Diencephalon (tissue), 1 donor: ENCODE results near the gene RRP12. TPM values are rescaled to one million over a fixed set of nuclear protein-coding genes. Genes with fewer than 3 reads are reported as not detected.

Experiments
- small RNA-seq: library from RNA; depleted of rRNA; stranded (forward); fragments of <200 nt; gene quantifications from one replicate; pipeline ENCODE3, GENCODE V24; 2014
- total RNA-seq: library from RNA; depleted of rRNA; stranded (reverse); fragments of >200 nt; gene quantifications from one replicate; pipeline ENCODE4 v1.2.3, GENCODE V29; 2014

Gene RRP12
- total RNA-seq, result 12.7 TPM

DNA sequence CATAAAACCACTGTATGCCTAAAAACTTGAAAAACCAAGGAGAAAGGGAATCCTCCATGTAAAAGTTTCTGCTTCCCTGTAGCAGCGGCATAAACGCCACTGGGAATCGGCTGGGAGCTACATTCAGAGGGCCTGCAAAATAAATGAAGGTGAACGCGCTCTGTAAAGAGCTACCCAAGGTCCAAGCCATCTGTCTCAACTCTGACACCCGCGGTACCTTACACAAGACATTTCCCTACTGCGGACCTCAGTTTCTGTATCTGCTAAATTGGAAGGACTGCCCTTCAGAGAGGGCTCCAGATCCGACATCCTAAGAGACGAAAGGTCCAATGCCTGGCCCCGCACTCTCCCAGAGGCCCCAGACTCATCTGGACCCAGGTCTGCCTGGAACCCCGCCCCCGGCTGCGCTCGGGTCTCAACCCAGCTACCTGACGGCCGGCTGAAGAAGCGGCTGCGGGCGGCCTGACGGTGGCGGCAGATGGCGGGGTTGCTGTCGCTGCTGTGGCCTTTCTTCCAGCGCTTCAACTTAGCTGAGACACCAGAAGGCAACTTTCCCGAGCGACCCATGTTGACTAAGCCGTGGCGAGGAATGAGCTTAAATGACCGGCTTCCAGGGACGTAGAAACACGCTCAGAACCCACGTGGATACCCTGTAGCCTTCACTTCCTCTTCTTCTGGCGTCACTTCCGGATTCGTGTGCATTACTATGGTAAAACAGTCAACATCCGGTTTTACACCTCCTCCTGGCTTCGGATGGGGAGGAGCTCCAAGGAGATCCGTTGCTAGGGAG lies at the start of gene RRP12:
Gene RRP12 (minus strand): TSS at position 676 of the 790 bp plus-strand sequence. CDS start 109 bp downstream, at position 567.

GRCh38 chr10:97445722-97446639 lies 44.8 kb upstream of the RRP12 start, which contains the start of the genes EXOSC1 and ZDHHC16:
Gene EXOSC1 (minus strand): TSS chr10:97446006. CDS start chr10:97445985, 21 bp downstream.
Gene ZDHHC16 (plus strand): TSS chr10:97446175. CDS start chr10:97451676, 5,501 bp downstream.

GRCh38 chr10:97425964-97426775 lies 25.0 kb upstream of the RRP12 start, which contains the start of gene PGAM1:
Gene PGAM1 (plus strand): TSS chr10:97426191. CDS start chr10:97426308, 117 bp downstream.

DNA sequence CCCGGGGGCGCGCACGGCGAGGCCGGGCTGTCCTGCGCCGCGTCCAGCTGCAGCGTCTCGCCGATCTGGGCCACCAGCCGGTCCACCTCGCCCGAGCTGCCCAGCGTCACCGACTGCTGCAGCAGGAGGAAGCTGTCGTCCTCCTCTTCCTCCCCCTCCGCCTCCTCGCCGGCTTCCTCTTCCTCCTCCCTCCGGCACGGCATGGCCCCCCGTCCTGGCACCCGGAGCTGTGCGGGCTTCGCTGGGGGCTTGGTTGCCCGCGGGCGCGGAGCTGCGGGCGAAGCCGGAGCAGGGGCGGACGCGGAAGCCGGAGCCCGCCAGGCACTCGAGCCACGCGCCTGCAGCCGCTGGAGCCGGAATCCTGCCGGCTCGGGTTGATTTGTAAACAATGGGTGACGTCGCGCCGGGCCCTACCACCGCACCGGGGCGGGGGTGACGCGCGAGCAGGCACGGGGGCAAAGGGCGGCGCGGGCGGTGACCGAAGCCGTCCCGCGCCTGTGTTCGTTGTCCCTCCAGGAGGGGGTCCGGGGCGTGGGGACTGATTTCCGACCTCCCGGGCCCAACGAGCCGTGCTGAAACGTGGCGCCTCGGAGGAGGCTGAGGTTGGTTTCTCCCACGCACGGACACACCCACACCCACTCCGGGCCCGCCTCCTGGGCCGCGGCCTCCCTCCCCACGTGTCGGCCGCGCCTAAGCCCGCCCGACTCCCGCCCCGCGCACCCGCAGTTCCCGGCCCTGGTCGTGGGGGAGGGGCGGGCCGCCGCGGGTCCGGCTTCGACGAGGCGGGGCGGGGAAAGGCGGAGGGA lies 66.6 kb downstream of the RRP12 start, which contains the start of gene FRAT2:
Gene FRAT2 (minus strand): TSS at position 360 of the 806 bp plus-strand sequence. CDS start 157 bp downstream, at position 203.

GRCh38 chr10:97318772-97319651 lies 82.1 kb downstream of the RRP12 start, which contains the start of gene FRAT1:
Gene FRAT1 (plus strand): TSS chr10:97319271. CDS start chr10:97319454, 183 bp downstream.

Small RNA genes lying within 50 kb of the gene (small RNA-seq; reads per million reads assigned to genes)
- not detected for gene RF00019

Other genes with a start within 250 kb of the RRP12 start
- 56.1 TPM for gene SLIT1, start 215.4 kb downstream of the RRP12 start, total RNA-seq
- gene ARHGAP19, start 108.7 kb downstream of the RRP12 start, total RNA-seq, result 13.1 TPM
- gene FRAT1, start 82.1 kb downstream of the RRP12 start, total RNA-seq, result 6.0 TPM
- gene FRAT2, start 66.6 kb downstream of the RRP12 start, total RNA-seq, result 12.7 TPM
- gene PGAM1, start 24.9 kb upstream of the RRP12 start, total RNA-seq, result 226 TPM
- gene EXOSC1, start 44.7 kb upstream of the RRP12 start, total RNA-seq, result 43.4 TPM
- 29.5 TPM for gene ZDHHC16, start 44.8 kb upstream of the RRP12 start, total RNA-seq
- gene MMS19, start 97.1 kb upstream of the RRP12 start, total RNA-seq, result 59.7 TPM
- 6.0 TPM for gene UBTD1, start 97.6 kb upstream of the RRP12 start, total RNA-seq
- 0.46 TPM for gene ANKRD2, start 171.4 kb upstream of the RRP12 start, total RNA-seq
- gene HOGA1, start 183.0 kb upstream of the RRP12 start, total RNA-seq, result 2.5 TPM
- 0.23 TPM for gene C10orf62, start 188.4 kb upstream of the RRP12 start, total RNA-seq
- 45.2 TPM for gene MORN4, start 232.2 kb upstream of the RRP12 start, total RNA-seq
- 15.7 TPM for gene PI4K2A, start 239.3 kb upstream of the RRP12 start, total RNA-seq